ENCODE results near the gene MCF2L2.

GRCh38 chr3:183233966-183234365 lies 194.5 kb downstream of the MCF2L2 start:
- TF ChIP-seq RARB (CRISPR knock-in tag; IDR thresholded peaks at IDR 0.05): no peak
- TF ChIP-seq PPARA (CRISPR knock-in tag; IDR thresholded peaks at IDR 0.05; ENCODE audit: borderline replicate concordance): no peak
- TF ChIP-seq ARNTL (CRISPR knock-in tag; IDR thresholded peaks at IDR 0.05; ENCODE audit: borderline replicate concordance, low read depth): no peak
- TF ChIP-seq OSR1 (CRISPR knock-in tag; IDR thresholded peaks at IDR 0.05): no peak
- no peak for TF ChIP-seq TSHZ2 (CRISPR knock-in tag; IDR thresholded peaks at IDR 0.05)
- no peak for TF ChIP-seq ISL1 (CRISPR knock-in tag; IDR thresholded peaks at IDR 0.05)
- TF ChIP-seq ZFP30 (CRISPR knock-in tag; IDR thresholded peaks at IDR 0.05): no peak
- TF ChIP-seq, protein P1, sequence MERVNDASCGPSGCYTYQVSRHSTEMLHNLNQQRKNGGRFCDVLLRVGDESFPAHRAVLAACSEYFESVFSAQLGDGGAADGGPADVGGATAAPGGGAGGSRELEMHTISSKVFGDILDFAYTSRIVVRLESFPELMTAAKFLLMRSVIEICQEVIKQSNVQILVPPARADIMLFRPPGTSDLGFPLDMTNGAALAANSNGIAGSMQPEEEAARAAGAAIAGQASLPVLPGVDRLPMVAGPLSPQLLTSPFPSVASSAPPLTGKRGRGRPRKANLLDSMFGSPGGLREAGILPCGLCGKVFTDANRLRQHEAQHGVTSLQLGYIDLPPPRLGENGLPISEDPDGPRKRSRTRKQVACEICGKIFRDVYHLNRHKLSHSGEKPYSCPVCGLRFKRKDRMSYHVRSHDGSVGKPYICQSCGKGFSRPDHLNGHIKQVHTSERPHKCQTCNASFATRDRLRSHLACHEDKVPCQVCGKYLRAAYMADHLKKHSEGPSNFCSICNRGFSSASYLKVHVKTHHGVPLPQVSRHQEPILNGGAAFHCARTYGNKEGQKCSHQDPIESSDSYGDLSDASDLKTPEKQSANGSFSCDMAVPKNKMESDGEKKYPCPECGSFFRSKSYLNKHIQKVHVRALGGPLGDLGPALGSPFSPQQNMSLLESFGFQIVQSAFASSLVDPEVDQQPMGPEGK (CRISPR knock-in tag; IDR thresholded peaks at IDR 0.05; ENCODE audit: borderline replicate concordance): no peak
- no peak for TF ChIP-seq GLIS3 (CRISPR knock-in tag; IDR thresholded peaks at IDR 0.05)
- TF ChIP-seq, protein P2, sequence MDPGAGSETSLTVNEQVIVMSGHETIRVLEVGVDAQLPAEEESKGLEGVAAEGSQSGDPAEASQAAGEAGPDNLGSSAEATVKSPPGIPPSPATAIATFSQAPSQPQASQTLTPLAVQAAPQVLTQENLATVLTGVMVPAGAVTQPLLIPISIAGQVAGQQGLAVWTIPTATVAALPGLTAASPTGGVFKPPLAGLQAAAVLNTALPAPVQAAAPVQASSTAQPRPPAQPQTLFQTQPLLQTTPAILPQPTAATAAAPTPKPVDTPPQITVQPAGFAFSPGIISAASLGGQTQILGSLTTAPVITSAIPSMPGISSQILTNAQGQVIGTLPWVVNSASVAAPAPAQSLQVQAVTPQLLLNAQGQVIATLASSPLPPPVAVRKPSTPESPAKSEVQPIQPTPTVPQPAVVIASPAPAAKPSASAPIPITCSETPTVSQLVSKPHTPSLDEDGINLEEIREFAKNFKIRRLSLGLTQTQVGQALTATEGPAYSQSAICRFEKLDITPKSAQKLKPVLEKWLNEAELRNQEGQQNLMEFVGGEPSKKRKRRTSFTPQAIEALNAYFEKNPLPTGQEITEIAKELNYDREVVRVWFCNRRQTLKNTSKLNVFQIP (CRISPR knock-in tag; IDR thresholded peaks at IDR 0.05; ENCODE audit: borderline replicate concordance, low read depth): no peak
- TF ChIP-seq ZC3H10 (CRISPR knock-in tag; IDR thresholded peaks at IDR 0.05): no peak
- no peak for TF ChIP-seq ZFP3 (CRISPR knock-in tag; IDR thresholded peaks at IDR 0.05)
- no peak for TF ChIP-seq SNAI2 (CRISPR knock-in tag; IDR thresholded peaks at IDR 0.05)
- TF ChIP-seq, protein P3, sequence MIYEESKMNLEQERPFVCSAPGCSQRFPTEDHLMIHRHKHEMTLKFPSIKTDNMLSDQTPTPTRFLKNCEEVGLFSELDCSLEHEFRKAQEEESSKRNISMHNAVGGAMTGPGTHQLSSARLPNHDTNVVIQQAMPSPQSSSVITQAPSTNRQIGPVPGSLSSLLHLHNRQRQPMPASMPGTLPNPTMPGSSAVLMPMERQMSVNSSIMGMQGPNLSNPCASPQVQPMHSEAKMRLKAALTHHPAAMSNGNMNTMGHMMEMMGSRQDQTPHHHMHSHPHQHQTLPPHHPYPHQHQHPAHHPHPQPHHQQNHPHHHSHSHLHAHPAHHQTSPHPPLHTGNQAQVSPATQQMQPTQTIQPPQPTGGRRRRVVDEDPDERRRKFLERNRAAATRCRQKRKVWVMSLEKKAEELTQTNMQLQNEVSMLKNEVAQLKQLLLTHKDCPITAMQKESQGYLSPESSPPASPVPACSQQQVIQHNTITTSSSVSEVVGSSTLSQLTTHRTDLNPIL (CRISPR knock-in tag; IDR thresholded peaks at IDR 0.05; ENCODE audit: low read depth): no peak

Data from SK-N-SH treated with all-trans-retinoic acid at 6 μM for 48 hours (cell line).